H9 (cell line): Measurements from ENCODE around the gene NOD1. TPM values are rescaled to one million over a fixed set of nuclear protein-coding genes. Genes with fewer than 3 reads are reported as not detected.

ENCODE experiments used
- DNase-seq: peaks from one replicate; pipeline ENCODE4 v3.0.0-alpha.2; 2017
- H2AFZ ChIP-seq: one replicate; pipeline ENCODE4 v1.6.1; 2013; ENCODE audit warnings: mild to moderate bottlenecking, low read length, control low read depth, moderate library complexity
- H2AK5ac ChIP-seq: 2 replicates; pipeline ENCODE4 v1.6.1; 2013; ENCODE audit warnings: low read length, control low read depth, mixed read lengths; ENCODE audit not compliant: insufficient read length
- H2BK120ac ChIP-seq: one replicate; pipeline ENCODE4 v1.6.1; 2013; ENCODE audit warnings: low read depth, mild to moderate bottlenecking, low read length, control low read depth, inconsistent platforms; ENCODE audit not compliant: poor library complexity, severe bottlenecking
- H2BK12ac ChIP-seq: 2 replicates; pipeline ENCODE4 v1.6.1; 2013; ENCODE audit warnings: low read length, control low read depth, mixed read lengths, low read depth; ENCODE audit not compliant: insufficient read length
- H2BK15ac ChIP-seq: 2 replicates; pipeline ENCODE4 v1.6.1; 2013; ENCODE audit warnings: low read depth, low read length, control low read depth
- H2BK20ac ChIP-seq: one replicate; pipeline ENCODE4 v1.6.1; 2013; ENCODE audit warnings: low read depth, mild to moderate bottlenecking, low read length, control low read depth, inconsistent platforms; ENCODE audit not compliant: poor library complexity, severe bottlenecking
- H2BK5ac ChIP-seq: 2 replicates; pipeline ENCODE4 v1.6.1; 2013; ENCODE audit warnings: low read length, control low read depth, mixed read lengths; ENCODE audit not compliant: insufficient read length
- H3K14ac ChIP-seq: 2 replicates; pipeline ENCODE4 v1.6.1; 2013; ENCODE audit warnings: low read length, control low read depth; ENCODE audit not compliant: insufficient read depth
- H3K18ac ChIP-seq: 2 replicates; pipeline ENCODE4 v1.6.1; 2013; ENCODE audit warnings: low read depth, mild to moderate bottlenecking, mixed read lengths, low read length, control low read depth; ENCODE audit not compliant: insufficient read length
- H3K23ac ChIP-seq: 2 replicates; pipeline ENCODE4 v1.6.1; 2013; ENCODE audit warnings: low read length, control low read depth, mixed read lengths, low read depth; ENCODE audit not compliant: insufficient read length
- H3K23me2 ChIP-seq: 2 replicates; pipeline ENCODE4 v1.6.1; 2013; ENCODE audit warnings: low read depth, mild to moderate bottlenecking, mixed read lengths, low read length, control low read depth; ENCODE audit not compliant: insufficient read length, poor library complexity, severe bottlenecking
- H3K27ac ChIP-seq: 2 replicates; pipeline ENCODE4 v1.5.1; 2013; ENCODE audit warnings: low read length, control low read depth, mixed read lengths, low read depth; ENCODE audit not compliant: insufficient read length
- H3K27me3 ChIP-seq: 2 replicates; pipeline ENCODE4 v1.6.1; 2013; ENCODE audit warnings: low read length, control low read depth, inconsistent platforms; ENCODE audit not compliant: insufficient read depth
- H3K4ac ChIP-seq: 2 replicates; pipeline ENCODE4 v1.6.1; 2013; ENCODE audit warnings: low read depth, mild to moderate bottlenecking, control low read depth, inconsistent platforms, low read length, moderate library complexity
- H3K4me1 ChIP-seq: 2 replicates; pipeline ENCODE4 v1.6.1; 2013; ENCODE audit warnings: low read length, control low read depth, inconsistent platforms; ENCODE audit not compliant: insufficient read depth
- H3K4me2 ChIP-seq: 2 replicates; pipeline ENCODE4 v1.6.1; 2013; ENCODE audit warnings: low read length, control low read depth, mixed read lengths; ENCODE audit not compliant: insufficient read length, insufficient read depth
- H3K56ac ChIP-seq: 2 replicates; pipeline ENCODE4 v1.6.1; 2013; ENCODE audit warnings: low read depth, mild to moderate bottlenecking, mixed read lengths, low read length, control low read depth; ENCODE audit not compliant: insufficient read length
- H3K79me1 ChIP-seq: 2 replicates; pipeline ENCODE4 v1.6.1; 2013; ENCODE audit warnings: low read depth, mild to moderate bottlenecking, moderate library complexity, low read length, control low read depth, inconsistent platforms; ENCODE audit not compliant: insufficient read depth, poor library complexity, severe bottlenecking
- H3K79me2 ChIP-seq: 2 replicates; pipeline ENCODE4 v1.6.1; 2013; ENCODE audit warnings: low read length, control low read depth, inconsistent platforms; ENCODE audit not compliant: insufficient read depth
- H3K9ac ChIP-seq: 2 replicates; pipeline ENCODE4 v1.6.1; 2013; ENCODE audit warnings: low read length, control low read depth, mixed read lengths; ENCODE audit not compliant: insufficient read length; ENCODE audit errors: extremely low read depth
- H3K9me3 ChIP-seq: one replicate; pipeline ENCODE4 v1.6.1; 2013; ENCODE audit warnings: low read depth, low read length, inconsistent platforms; ENCODE audit not compliant: control insufficient read depth
- H3T11ph ChIP-seq: one replicate; pipeline ENCODE4 v1.6.1; 2013; ENCODE audit warnings: mild to moderate bottlenecking, low read length, control low read depth, inconsistent platforms
- H4K20me1 ChIP-seq: one replicate; pipeline ENCODE4 v1.6.1; 2013; ENCODE audit not compliant: control insufficient read depth, insufficient read length, insufficient read depth
- H4K5ac ChIP-seq: 2 replicates; pipeline ENCODE4 v1.6.1; 2013; ENCODE audit warnings: low read depth, mild to moderate bottlenecking, mixed read lengths, low read length, control low read depth; ENCODE audit not compliant: insufficient read length
- H4K8ac ChIP-seq: replicated peaks from 2 replicates; pipeline ENCODE4 v1.6.1; 2013; ENCODE audit warnings: low read length, control low read depth, mixed read lengths, low read depth; ENCODE audit not compliant: insufficient read length
- H4K91ac ChIP-seq: 2 replicates; pipeline ENCODE4 v1.6.1; 2013; ENCODE audit warnings: low read depth, mild to moderate bottlenecking, moderate library complexity, mixed read lengths, low read length, control low read depth; ENCODE audit not compliant: insufficient read length
- H3K27ac Mint-ChIP-seq, 3 experiments: 2 replicates in 2 of 3; 3 replicates in 1 of 3; pipeline ENCODE4 v1.8.0; 2020 to 2021; ENCODE audit warnings: mixed read lengths in 3 of 3, mild to moderate bottlenecking in 1 of 3, moderate library complexity in 1 of 3
- H3K27me3 Mint-ChIP-seq: 2 replicates; pipeline ENCODE4 v1.8.0; 2021; ENCODE audit warnings: low read depth, mild to moderate bottlenecking, moderate library complexity, mixed read lengths
- H3K36me3 Mint-ChIP-seq, 3 experiments: 2 replicates in 2 of 3; 3 replicates in 1 of 3; pipeline ENCODE4 v1.8.0; 2020 to 2021; ENCODE audit warnings: low read depth in 3 of 3, mixed read lengths in 3 of 3; ENCODE audit not compliant: insufficient read depth in 1 of 3
- H3K4me1 Mint-ChIP-seq, 2 experiments: 2 replicates each; pipeline ENCODE4 v1.8.0; 2020; ENCODE audit warnings: mixed read lengths in 2 of 2
- H3K4me3 Mint-ChIP-seq, 2 experiments: 2 replicates in 1 of 2; 3 replicates in 1 of 2; pipeline ENCODE4 v1.8.0; 2020 to 2021; ENCODE audit warnings: mild to moderate bottlenecking in 2 of 2, mixed read lengths in 2 of 2, moderate library complexity in 1 of 2
- H3K9me3 Mint-ChIP-seq, 2 experiments: 2 replicates in 1 of 2; 3 replicates in 1 of 2; pipeline ENCODE4 v1.8.0; 2020; ENCODE audit warnings: mild to moderate bottlenecking in 2 of 2, mixed read lengths in 2 of 2, moderate library complexity in 1 of 2
- CTCF ChIP-seq: fragments of 200-600 bp; sonication (generic); conservative IDR thresholded peaks from 3 replicates; pipeline ENCODE4 v1.8.0; 2021; ENCODE audit warnings: antibody characterized with exemption, mild to moderate bottlenecking
- WGBS: extraction: QIAGEN DNeasy Blood & Tissue Kit; methylation state at CpG from one replicate; pipeline ENCODE4 v1.1.7; 2013; ENCODE audit warnings: missing lambda C conversion rate, low lambda C conversion rate, mixed read lengths; ENCODE audit not compliant: insufficient read length; ENCODE audit errors: extremely low coverage; 5-methylcytosine and 5-hydroxymethylcytosine counted together
- total RNA-seq: library from RNA; stranded (reverse); gene quantifications from 2 replicates; pipeline ENCODE4 v1.2.1, GENCODE V29; 2021

Gene NOD1
- total RNA-seq, 1 experiment from 2014 or later: 5.3 TPM

- no peak overlapping the region for H3K4me2 ChIP-seq
Measured at GRCh38 chr7:30468041-30468440, 10.5 kb downstream of the NOD1 start.

More at GRCh38 chr7:30468041-30468440, 10.5 kb downstream of the NOD1 start:
- no peak overlapping the region for H2BK12ac ChIP-seq
- Mint-ChIP-seq H3K27ac (no peak overlapping the region), H3K9me3 (no peaks in the 10 kb centered on the region), H3K36me3 (no peaks in the 10 kb centered on the region), H3K27me3 (no peaks in the 10 kb centered on the region), H3K4me1 (peaks cover 22 to 29% of the 10 kb centered on the region in 2 experiments), H3K4me3 (no peak overlapping the region)
- no peak overlapping the region for H3K56ac ChIP-seq
- H4K91ac ChIP-seq: no peak overlapping the region
- no CpG with 5 or more reads among the region's 2 CpGs for WGBS
- H3K79me2 ChIP-seq: no peaks in the 10 kb centered on the region
- H2BK5ac ChIP-seq: no peak overlapping the region
- H4K20me1 ChIP-seq: no peaks in the 10 kb centered on the region
- H4K5ac ChIP-seq: no peak overlapping the region
- H2BK120ac ChIP-seq: no peak overlapping the region
- H4K8ac ChIP-seq: no peak overlapping the region
- H2AFZ ChIP-seq: no peak overlapping the region
- no peak overlapping the region for H3K4ac ChIP-seq
- H3K27ac ChIP-seq: no peak overlapping the region
- H3K27me3 ChIP-seq: no peaks in the 10 kb centered on the region
- H3K23me2 ChIP-seq: no peaks in the 10 kb centered on the region
- TF ChIP-seq CTCF: no peak
- peaks cover 5% of the 10 kb centered on the region; the same call in 1 of the 2 replicates for H3K4me1 ChIP-seq
- no peaks in the 10 kb centered on the region for H3K79me1 ChIP-seq
- no peak overlapping the region for H2AK5ac ChIP-seq
- no peak overlapping the region for H3K14ac ChIP-seq
- no peak overlapping the region for H3K9ac ChIP-seq
- no peak overlapping the region for H3K23ac ChIP-seq
- H2BK20ac ChIP-seq: no peak overlapping the region
- no peak overlapping the region for H2BK15ac ChIP-seq
- no peaks in the 10 kb centered on the region for H3K9me3 ChIP-seq
- DNase-seq: no peak
- H3K18ac ChIP-seq: no peak overlapping the region
- H3T11ph ChIP-seq: no peak overlapping the region
